Mucosa of stomach (tissue), 1 donor: Measurements from ENCODE around the gene PPP3CB.

Source experiments
- H3K27me3 ChIP-seq: one replicate; pipeline ENCODE4 v1.7.0; 2013; ENCODE audit warnings: mild to moderate bottlenecking, low read length; ENCODE audit not compliant: control insufficient read depth, insufficient read depth
- H3K36me3 ChIP-seq: one replicate; pipeline ENCODE4 v1.7.0; 2013; ENCODE audit warnings: low read length; ENCODE audit not compliant: control insufficient read depth, insufficient read depth
- H3K4me1 ChIP-seq: one replicate; pipeline ENCODE4 v1.7.0; 2013; ENCODE audit warnings: mild to moderate bottlenecking, low read length; ENCODE audit not compliant: control insufficient read depth, insufficient read depth
- H3K4me3 ChIP-seq: one replicate; pipeline ENCODE4 v1.7.0; 2013; ENCODE audit warnings: low read length
- H3K9ac ChIP-seq: one replicate; pipeline ENCODE4 v1.7.0; 2013; ENCODE audit warnings: mild to moderate bottlenecking, low read length, moderate library complexity
- H3K9me3 ChIP-seq: one replicate; pipeline ENCODE4 v1.7.0; 2013; ENCODE audit warnings: mild to moderate bottlenecking, low read length, moderate library complexity; ENCODE audit not compliant: control insufficient read depth
- donor health status: Pancreatic carcinoma.

PPP3CB gene

GRCh38 chr10:73469579-73469978, 26.2 kb downstream of the PPP3CB start:
- Histone ChIP-seq H3K9me3 (no peaks in the 10 kb centered on the region), H3K9ac (no peak overlapping the region), H3K36me3 (no peaks in the 10 kb centered on the region), H3K4me3 (no peak overlapping the region), H3K4me1 (no peaks in the 10 kb centered on the region), H3K27me3 (no peaks in the 10 kb centered on the region)

DNA sequence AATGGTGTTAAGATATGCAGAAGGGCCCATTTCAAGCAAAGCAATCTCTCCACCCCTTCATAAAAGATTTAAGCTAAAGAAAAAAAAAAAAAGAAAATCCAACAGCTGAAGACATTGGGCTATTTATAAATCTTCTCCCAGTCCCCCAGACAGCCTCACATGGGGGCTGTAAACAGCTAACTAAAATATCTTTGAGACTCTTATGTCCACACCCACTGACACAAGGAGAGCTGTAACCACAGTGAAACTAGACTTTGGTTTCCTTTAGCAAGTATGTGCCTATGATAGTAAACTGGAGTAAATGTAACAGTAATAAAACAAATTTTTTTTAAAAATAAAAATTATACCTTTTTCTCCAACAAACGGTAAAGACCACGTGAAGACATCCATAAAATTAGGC, 28.6 kb downstream of the PPP3CB start:
- Histone ChIP-seq H3K9me3 (no peaks in the 10 kb centered on the region), H3K4me1 (no peaks in the 10 kb centered on the region), H3K4me3 (no peak overlapping the region), H3K9ac (no peak overlapping the region), H3K36me3 (no peaks in the 10 kb centered on the region), H3K27me3 (no peaks in the 10 kb centered on the region)

DNA sequence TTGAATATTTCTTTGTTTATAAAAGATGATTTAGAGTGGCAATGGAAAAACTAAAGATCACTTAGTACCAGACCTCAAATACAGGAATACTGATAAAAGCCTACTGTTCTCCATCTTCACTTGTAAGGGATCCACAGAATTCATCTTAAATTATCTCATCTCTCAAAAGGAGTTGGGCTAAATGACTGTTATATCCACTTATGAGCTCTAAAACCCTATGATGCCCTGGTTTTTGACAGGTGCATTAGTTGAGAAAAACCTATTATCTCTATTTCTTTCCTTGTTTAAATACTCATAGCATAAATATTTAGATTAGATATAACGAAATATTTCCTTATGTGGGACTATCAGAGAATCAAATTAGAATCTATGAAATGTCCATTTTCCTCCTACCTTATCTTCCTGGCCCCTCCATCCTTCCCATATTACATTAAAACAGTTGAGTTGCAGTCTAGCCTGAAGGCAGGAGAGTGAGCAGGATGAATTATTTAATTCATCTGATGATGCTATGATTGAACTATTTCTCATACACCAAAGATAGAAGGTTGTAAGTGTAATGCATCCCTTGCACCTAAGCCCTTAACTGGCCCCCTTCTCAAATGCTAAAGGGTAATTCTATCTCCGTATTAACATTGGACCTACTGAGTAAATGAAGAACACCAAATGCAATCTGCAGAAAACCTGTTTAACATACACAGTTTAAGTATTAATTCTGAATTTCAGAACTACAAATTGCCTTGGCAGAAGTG, 29.7 kb downstream of the PPP3CB start:
- no peaks in the 10 kb centered on the region for H3K36me3 ChIP-seq
- no peaks in the 10 kb centered on the region for H3K9me3 ChIP-seq
- no peaks in the 10 kb centered on the region for H3K27me3 ChIP-seq
- no peak overlapping the region for H3K9ac ChIP-seq
- no peak overlapping the region for H3K4me3 ChIP-seq
- H3K4me1 ChIP-seq: no peaks in the 10 kb centered on the region

DNA sequence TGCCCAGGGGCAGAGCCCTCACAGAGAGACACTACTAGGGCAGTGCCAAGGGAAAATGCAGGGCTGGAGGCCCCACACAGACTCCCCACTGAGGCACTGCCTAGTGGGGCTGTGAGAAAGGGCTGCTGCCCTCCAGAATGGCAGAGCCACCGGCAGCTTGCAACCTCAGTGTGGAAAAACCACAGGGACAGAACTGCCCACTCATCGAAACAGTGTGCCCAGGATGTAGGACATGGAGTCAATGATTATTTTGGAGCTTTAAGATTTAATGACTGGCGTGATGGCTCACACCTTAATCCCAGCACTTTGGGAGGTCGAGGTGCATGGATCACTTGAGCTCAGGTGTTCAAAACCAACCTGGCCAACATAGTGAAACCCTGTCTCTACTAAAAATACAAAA, 34.9 kb downstream of the PPP3CB start:
- H3K4me1 ChIP-seq: no peaks in the 10 kb centered on the region

DNA sequence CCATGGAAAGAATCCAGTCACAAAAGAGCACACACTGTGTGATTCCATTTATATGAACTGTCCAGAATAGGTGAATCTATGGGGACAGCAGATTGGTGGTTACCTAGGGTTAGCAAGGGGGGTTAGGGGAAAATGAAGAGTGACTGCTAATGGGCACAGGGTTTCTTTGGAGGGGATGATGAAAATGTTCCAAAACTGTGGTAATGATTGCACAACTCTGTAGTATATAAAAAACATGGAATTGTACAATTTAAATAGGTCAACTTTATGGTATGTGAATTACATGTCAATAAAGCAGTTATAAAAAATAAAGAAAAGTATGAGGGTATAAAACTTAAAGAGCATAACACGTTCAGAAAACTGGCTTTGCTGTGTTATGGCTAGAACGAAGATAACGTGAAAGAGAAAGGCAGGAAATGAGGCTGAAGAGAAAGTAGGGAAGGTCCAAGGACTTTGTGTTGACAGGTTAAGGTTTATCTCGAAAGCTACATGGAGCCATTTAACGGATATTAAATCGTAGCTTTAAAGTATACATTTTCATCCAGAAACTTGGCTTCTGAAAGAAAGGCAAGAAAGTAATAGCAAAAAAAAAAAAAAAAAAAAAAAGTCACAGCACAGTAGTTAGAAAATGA, 36.0 kb downstream of the PPP3CB start:
- no peaks in the 10 kb centered on the region for H3K9me3 ChIP-seq
- H3K9ac ChIP-seq: no peak overlapping the region
- H3K4me1 ChIP-seq: no peaks in the 10 kb centered on the region
- no peaks in the 10 kb centered on the region for H3K27me3 ChIP-seq
- no peak overlapping the region for H3K4me3 ChIP-seq
- H3K36me3 ChIP-seq: no peaks in the 10 kb centered on the region

More for the DNA sequence above, 34.9 kb downstream of the PPP3CB start:
- no peak overlapping the region for H3K9ac ChIP-seq
- no peaks in the 10 kb centered on the region for H3K36me3 ChIP-seq
- no peaks in the 10 kb centered on the region for H3K9me3 ChIP-seq
- no peaks in the 10 kb centered on the region for H3K27me3 ChIP-seq
- H3K4me3 ChIP-seq: no peak overlapping the region

GRCh38 chr10:73456187-73456890, 39.5 kb downstream of the PPP3CB start:
- no peaks in the 10 kb centered on the region for H3K36me3 ChIP-seq
- H3K9ac ChIP-seq: no peak overlapping the region
- H3K9me3 ChIP-seq: no peaks in the 10 kb centered on the region
- no peaks in the 10 kb centered on the region for H3K27me3 ChIP-seq
- no peak overlapping the region for H3K4me3 ChIP-seq
- no peaks in the 10 kb centered on the region for H3K4me1 ChIP-seq

GRCh38 chr10:73449113-73449512, 46.7 kb downstream of the PPP3CB start:
- no peaks in the 10 kb centered on the region for H3K27me3 ChIP-seq
- no peak overlapping the region for H3K9ac ChIP-seq
- no peak overlapping the region for H3K4me3 ChIP-seq
- H3K4me1 ChIP-seq: no peaks in the 10 kb centered on the region
- H3K36me3 ChIP-seq: no peaks in the 10 kb centered on the region
- H3K9me3 ChIP-seq: no peaks in the 10 kb centered on the region

GRCh38 chr10:73448384-73448783, 47.4 kb downstream of the PPP3CB start:
- Histone ChIP-seq H3K9me3 (no peaks in the 10 kb centered on the region), H3K9ac (no peak overlapping the region), H3K27me3 (no peaks in the 10 kb centered on the region), H3K4me3 (no peak overlapping the region), H3K4me1 (no peaks in the 10 kb centered on the region), H3K36me3 (no peaks in the 10 kb centered on the region)

DNA sequence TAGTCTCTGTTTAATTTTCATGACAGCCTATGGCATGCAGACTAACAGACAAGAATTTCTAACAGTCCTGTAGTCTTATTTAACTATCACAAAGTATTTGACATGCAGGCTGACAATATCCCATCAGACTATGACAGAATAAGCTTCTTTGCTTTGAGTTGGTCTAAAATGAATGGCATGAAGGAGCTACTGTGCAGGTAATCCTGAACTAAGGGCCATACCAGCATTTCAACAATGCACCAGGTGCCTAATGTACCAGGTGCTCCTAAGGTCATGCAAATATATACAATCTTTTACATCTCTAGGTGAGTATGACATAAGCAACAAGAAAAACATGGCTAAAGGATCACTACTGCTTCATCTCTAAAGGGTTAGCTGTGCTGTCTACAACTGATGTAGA, 48.9 kb downstream of the PPP3CB start:
- Histone ChIP-seq H3K27me3 (no peaks in the 10 kb centered on the region), H3K9ac (no peak overlapping the region), H3K4me3 (no peak overlapping the region), H3K4me1 (no peaks in the 10 kb centered on the region), H3K9me3 (no peaks in the 10 kb centered on the region), H3K36me3 (no peaks in the 10 kb centered on the region)

GRCh38 chr10:73444457-73444856, 51.4 kb downstream of the PPP3CB start:
- H3K36me3 ChIP-seq: no peaks in the 10 kb centered on the region
- H3K9me3 ChIP-seq: no peaks in the 10 kb centered on the region

DNA sequence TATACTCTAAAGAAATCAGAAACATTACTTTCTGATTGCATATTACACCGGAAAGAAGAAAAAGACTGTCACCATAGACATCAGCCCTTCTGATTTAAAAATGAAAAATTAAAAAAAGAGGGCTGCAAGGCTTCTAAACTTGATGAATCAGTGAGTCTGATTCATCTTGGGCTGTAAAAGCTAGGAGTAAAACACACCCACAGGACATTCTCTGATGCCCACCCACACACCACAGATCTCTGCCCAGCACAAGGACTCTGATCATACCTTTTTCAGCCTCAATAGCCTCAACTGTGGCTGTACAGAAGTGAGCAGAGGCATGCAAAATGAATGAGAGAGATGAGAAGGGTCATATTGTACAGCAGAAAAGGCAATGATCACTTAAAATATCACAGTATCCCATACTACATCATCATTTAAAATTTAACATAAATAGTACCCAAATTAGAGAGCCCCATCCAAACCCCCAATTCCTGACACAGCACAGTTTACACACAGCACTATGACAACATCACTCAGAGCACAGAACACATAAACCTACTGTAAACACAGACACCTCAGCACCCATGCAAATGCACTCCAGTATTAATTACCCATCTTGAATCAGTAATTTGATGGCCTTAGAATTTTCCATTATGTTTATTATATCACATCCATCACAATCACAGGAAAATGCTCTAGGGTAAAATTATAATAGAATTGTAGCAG, 56.1 kb downstream of the PPP3CB start:
- no peak overlapping the region for H3K9ac ChIP-seq
- H3K4me1 ChIP-seq: no peaks in the 10 kb centered on the region

More at GRCh38 chr10:73444457-73444856, 51.4 kb downstream of the PPP3CB start:
- Histone ChIP-seq H3K4me1 (no peaks in the 10 kb centered on the region), H3K27me3 (no peaks in the 10 kb centered on the region), H3K4me3 (no peak overlapping the region), H3K9ac (no peak overlapping the region)

DNA sequence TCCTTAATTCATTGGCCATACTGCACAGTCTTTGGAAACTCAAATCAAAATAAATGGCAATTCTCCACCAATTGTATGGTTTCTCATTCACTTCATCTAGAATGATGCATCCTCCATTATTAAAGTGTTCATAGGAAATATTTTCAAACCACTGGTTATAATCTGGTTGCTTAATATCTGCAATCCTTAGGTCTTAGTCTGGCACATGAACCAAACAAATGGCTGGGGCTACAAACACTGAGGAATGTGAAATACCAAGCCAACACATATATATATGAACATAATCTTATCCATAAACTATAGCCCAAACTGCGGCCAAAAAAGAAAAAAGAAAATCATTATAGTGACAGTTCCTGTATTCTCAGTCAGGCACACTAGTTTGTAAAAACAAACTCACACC, 56.8 kb downstream of the PPP3CB start:
- H3K27me3 ChIP-seq: no peaks in the 10 kb centered on the region
- no peaks in the 10 kb centered on the region for H3K9me3 ChIP-seq
- H3K4me3 ChIP-seq: no peak overlapping the region
- no peak overlapping the region for H3K9ac ChIP-seq
- no peaks in the 10 kb centered on the region for H3K4me1 ChIP-seq
- H3K36me3 ChIP-seq: peaks cover 4% of the 10 kb centered on the region

More for the DNA sequence above, 56.1 kb downstream of the PPP3CB start:
- Histone ChIP-seq H3K4me3 (no peak overlapping the region), H3K27me3 (no peaks in the 10 kb centered on the region), H3K36me3 (peaks cover 4% of the 10 kb centered on the region), H3K9me3 (no peaks in the 10 kb centered on the region)
